ENCODE measurements around the gene SORCS2. TPM values are rescaled to one million over a fixed set of nuclear protein-coding genes. Genes with fewer than 3 reads are reported as not detected.

Gene SORCS2
- total and polyA plus RNA-seq, 2 of the 8 experiments (the other 6 are each of a cell fraction or from before 2014, with no cell fraction given), result 0.36 to 1.8 TPM

DNA sequence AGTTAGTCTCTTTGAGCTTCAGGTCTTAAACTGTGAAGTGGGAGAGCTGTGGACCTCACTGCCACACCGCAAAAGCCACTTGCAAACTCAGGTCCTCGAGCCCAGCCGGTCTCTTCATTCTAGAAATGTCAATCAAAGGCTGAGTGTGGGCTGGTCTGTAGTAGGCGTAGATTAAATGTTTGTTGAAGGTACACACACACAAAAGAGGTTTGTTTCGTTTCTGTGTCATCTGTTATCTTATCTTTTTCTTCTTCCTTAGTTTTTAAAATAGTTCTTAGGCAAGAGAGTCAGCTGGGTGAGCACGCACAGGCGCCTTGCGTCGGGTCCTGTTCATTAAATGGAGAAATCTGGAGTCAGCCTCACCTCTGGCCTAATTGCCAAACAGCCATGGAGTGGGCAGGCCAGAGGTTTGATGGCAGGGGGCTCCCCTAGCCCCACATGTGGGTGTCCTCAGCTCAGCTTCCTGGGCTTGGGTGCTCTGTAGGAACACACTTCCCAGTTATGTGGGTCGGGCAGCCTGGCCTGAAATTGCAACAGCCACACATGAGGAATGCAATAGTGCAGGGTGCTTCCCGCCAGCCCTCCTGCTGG lies 243.2 kb downstream of the SORCS2 start (continued):
- no peak for TF ChIP-seq TEAD4 (IDR thresholded peaks at IDR 0.05; ENCODE audit: low read depth, low read length)
- TF ChIP-seq, protein P1, sequence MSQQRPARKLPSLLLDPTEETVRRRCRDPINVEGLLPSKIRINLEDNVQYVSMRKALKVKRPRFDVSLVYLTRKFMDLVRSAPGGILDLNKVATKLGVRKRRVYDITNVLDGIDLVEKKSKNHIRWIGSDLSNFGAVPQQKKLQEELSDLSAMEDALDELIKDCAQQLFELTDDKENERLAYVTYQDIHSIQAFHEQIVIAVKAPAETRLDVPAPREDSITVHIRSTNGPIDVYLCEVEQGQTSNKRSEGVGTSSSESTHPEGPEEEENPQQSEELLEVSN (IDR thresholded peaks at IDR 0.05), result no peak
- TF ChIP-seq, protein P2, sequence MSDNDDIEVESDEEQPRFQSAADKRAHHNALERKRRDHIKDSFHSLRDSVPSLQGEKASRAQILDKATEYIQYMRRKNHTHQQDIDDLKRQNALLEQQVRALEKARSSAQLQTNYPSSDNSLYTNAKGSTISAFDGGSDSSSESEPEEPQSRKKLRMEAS (IDR thresholded peaks at IDR 0.05), result no peak
